Mesenchymal stem cell (in vitro differentiated cells and primary cell): Measurements from ENCODE around the gene EPHA2.

Experiments
- DNase-seq: peaks from one replicate; pipeline ENCODE4 v3.0.0-alpha.2; 2013
- H2AFZ ChIP-seq: one replicate; pipeline ENCODE4 v1.6.1; 2013; ENCODE audit warnings: low read depth, mild to moderate bottlenecking, control low read depth, inconsistent platforms, low read length, moderate library complexity
- H2AK5ac ChIP-seq: 2 replicates; pipeline ENCODE4 v1.6.1; 2013; ENCODE audit warnings: low read length, moderate library complexity, mild to moderate bottlenecking, inconsistent platforms; ENCODE audit not compliant: severe bottlenecking
- H2BK120ac ChIP-seq: one replicate; pipeline ENCODE4 v1.6.1; 2013; ENCODE audit warnings: low read depth, mild to moderate bottlenecking, inconsistent platforms, low read length, moderate library complexity
- H2BK12ac ChIP-seq, 2 experiments: one replicate each; pipeline ENCODE4 v1.6.1; 2013; ENCODE audit warnings: inconsistent platforms in 2 of 2, low read length in 2 of 2, mild to moderate bottlenecking in 2 of 2, moderate library complexity in 2 of 2, control low read depth in 1 of 2
- H2BK15ac ChIP-seq: one replicate; pipeline ENCODE4 v1.6.1; 2013; ENCODE audit warnings: mild to moderate bottlenecking, low read depth, inconsistent platforms; ENCODE audit not compliant: poor library complexity, severe bottlenecking
- H2BK5ac ChIP-seq: 2 replicates; pipeline ENCODE4 v1.6.1; 2013; ENCODE audit warnings: low read depth, mild to moderate bottlenecking, low read length, control low read depth, inconsistent platforms; ENCODE audit not compliant: poor library complexity, severe bottlenecking
- H3K14ac ChIP-seq, 2 experiments: one replicate each; pipeline ENCODE4 v1.6.1; 2013; ENCODE audit warnings: inconsistent platforms in 2 of 2, low read length in 2 of 2, control low read depth in 1 of 2, mild to moderate bottlenecking in 1 of 2, moderate library complexity in 1 of 2
- H3K18ac ChIP-seq, 2 experiments: one replicate each; pipeline ENCODE4 v1.6.1; 2013; ENCODE audit warnings: inconsistent platforms in 2 of 2, low read length in 2 of 2, control low read depth in 1 of 2, low read depth in 1 of 2, mild to moderate bottlenecking in 1 of 2
- H3K23ac ChIP-seq, 2 experiments: one replicate each; pipeline ENCODE4 v1.6.1; 2013; ENCODE audit warnings: inconsistent platforms in 2 of 2, low read length in 2 of 2, mild to moderate bottlenecking in 2 of 2, moderate library complexity in 2 of 2, control low read depth in 1 of 2
- H3K27ac ChIP-seq: 2 replicates; pipeline ENCODE4 v1.5.1; 2013; ENCODE audit warnings: mild to moderate bottlenecking, moderate library complexity, low read length, control low read depth, inconsistent platforms; ENCODE audit not compliant: poor library complexity, severe bottlenecking
- H3K27me3 ChIP-seq, 2 experiments: 2 replicates each; pipeline versions ENCODE4 v1.6.1 to v1.7.0; 2013; ENCODE audit warnings: low read length in 2 of 2, mild to moderate bottlenecking in 2 of 2, moderate library complexity in 2 of 2, control low read depth in 1 of 2, inconsistent platforms in 1 of 2; ENCODE audit not compliant: control insufficient read depth in 1 of 2, insufficient read depth in 1 of 2
- H3K36me3 ChIP-seq, 2 experiments: 2 replicates each; pipeline versions ENCODE4 v1.6.1 to v1.7.0; 2013; ENCODE audit warnings: low read length in 2 of 2, control low read depth in 1 of 2, inconsistent platforms in 1 of 2, low read depth in 1 of 2, mild to moderate bottlenecking in 1 of 2; ENCODE audit not compliant: insufficient read depth in 2 of 2, control insufficient read depth in 1 of 2
- H3K4ac ChIP-seq, 2 experiments: one replicate each; pipeline ENCODE4 v1.6.1; 2013; ENCODE audit warnings: inconsistent platforms in 2 of 2, low read length in 2 of 2, mild to moderate bottlenecking in 2 of 2, moderate library complexity in 2 of 2, control low read depth in 1 of 2, low read depth in 1 of 2
- H3K4me1 ChIP-seq: 2 replicates; pipeline ENCODE4 v1.6.1; 2013; ENCODE audit warnings: low read depth, low read length, control low read depth; ENCODE audit not compliant: control insufficient read depth, insufficient read depth
- H3K4me2 ChIP-seq: 2 replicates; pipeline ENCODE4 v1.6.1; 2013; ENCODE audit warnings: low read length, mild to moderate bottlenecking, inconsistent platforms; ENCODE audit not compliant: poor library complexity, severe bottlenecking
- H3K4me3 ChIP-seq, 2 experiments: 2 replicates each; pipeline versions ENCODE4 v1.5.1 to v1.7.0; 2013; ENCODE audit warnings: low read length in 2 of 2, mild to moderate bottlenecking in 2 of 2, control low read depth in 1 of 2, low read depth in 1 of 2; ENCODE audit not compliant: insufficient read depth in 1 of 2
- H3K79me1 ChIP-seq: replicated peaks from 2 replicates; pipeline ENCODE4 v1.6.1; 2013; ENCODE audit warnings: mild to moderate bottlenecking, control low read depth, low read length, inconsistent platforms; ENCODE audit not compliant: poor library complexity, severe bottlenecking
- H3K9ac ChIP-seq: 2 replicates; pipeline ENCODE4 v1.7.0; 2013; ENCODE audit warnings: mild to moderate bottlenecking, low read length, moderate library complexity
- H3K9me3 ChIP-seq: 2 replicates; pipeline ENCODE4 v1.7.0; 2013; ENCODE audit warnings: mild to moderate bottlenecking, low read length; ENCODE audit not compliant: control insufficient read depth
- H4K8ac ChIP-seq: one replicate; pipeline ENCODE4 v1.6.1; 2013; ENCODE audit warnings: inconsistent platforms, mild to moderate bottlenecking, low read length, moderate library complexity
- H4K91ac ChIP-seq: one replicate; pipeline ENCODE4 v1.6.1; 2013; ENCODE audit warnings: mild to moderate bottlenecking, low read length, inconsistent platforms
- WGBS: methylation state at CpG from one replicate; pipeline ENCODE4 v1.1.7; 2013; ENCODE audit warnings: mixed read lengths; 5-methylcytosine and 5-hydroxymethylcytosine counted together

Gene EPHA2

GRCh38 chr1:16203550-16203949 is 47.7 kb upstream of the EPHA2 start:
- H3K9ac ChIP-seq: no peak overlapping the region
- peaks cover 17% of the 10 kb centered on the region for H3K4me1 ChIP-seq
- peaks cover 5% of the 10 kb centered on the region for H3K79me1 ChIP-seq
- no peaks in the 10 kb centered on the region for H3K27me3 ChIP-seq
- no peak overlapping the region for H2BK15ac ChIP-seq
- no peak overlapping the region for H2AFZ ChIP-seq
- DNase-seq: no peak
- no peak overlapping the region for H3K4me3 ChIP-seq
- H3K18ac ChIP-seq: no peak overlapping the region
- H3K27ac ChIP-seq: no peak overlapping the region
- H3K36me3 ChIP-seq: peaks cover 0 to 31% of the 10 kb centered on the region in 2 experiments
- H4K8ac ChIP-seq: no peak overlapping the region
- 76% methylated on average over 2 of the region's 3 CpGs for WGBS
- H3K4ac ChIP-seq: no peak overlapping the region
- no peak overlapping the region for H2BK5ac ChIP-seq
- H3K9me3 ChIP-seq: no peaks in the 10 kb centered on the region
- no peak overlapping the region for H2BK120ac ChIP-seq
- H3K23ac ChIP-seq: no peak overlapping the region
- H2BK12ac ChIP-seq: no peak overlapping the region
- no peak overlapping the region for H4K91ac ChIP-seq
- H3K14ac ChIP-seq: no peak overlapping the region
- no peak overlapping the region for H2AK5ac ChIP-seq
- H3K4me2 ChIP-seq: no peak overlapping the region

GRCh38 chr1:16202281-16203210 is 46.7 kb upstream of the EPHA2 start:
- no peak overlapping the region for H2BK120ac ChIP-seq
- no peak overlapping the region for H3K14ac ChIP-seq
- no peak overlapping the region for H2BK5ac ChIP-seq
- no peak overlapping the region for H3K18ac ChIP-seq
- no peak overlapping the region for H3K4me2 ChIP-seq
- H2BK15ac ChIP-seq: no peak overlapping the region
- no peaks in the 10 kb centered on the region for H3K9me3 ChIP-seq
- H2BK12ac ChIP-seq: no peak overlapping the region
- no peaks in the 10 kb centered on the region for H3K27me3 ChIP-seq
- no peak overlapping the region for H2AK5ac ChIP-seq
- 93% methylated on average over 24 of the region's 24 CpGs for WGBS
- no peak overlapping the region for H3K23ac ChIP-seq
- peaks cover 0 to 36% of the 10 kb centered on the region in 2 experiments for H3K36me3 ChIP-seq
- peaks cover 5% of the 10 kb centered on the region for H3K79me1 ChIP-seq
- H4K91ac ChIP-seq: no peak overlapping the region
- H3K9ac ChIP-seq: no peak overlapping the region
- DNase-seq: no peak
- H3K4me3 ChIP-seq: no peak overlapping the region
- no peak overlapping the region for H2AFZ ChIP-seq
- H3K4ac ChIP-seq: no peak overlapping the region
- no peak overlapping the region for H3K27ac ChIP-seq
- no peak overlapping the region for H4K8ac ChIP-seq
- H3K4me1 ChIP-seq: peaks cover 11% of the 10 kb centered on the region

- Histone ChIP-seq H4K91ac (no peak overlapping the region), H3K4me2 (no peak overlapping the region), H2BK15ac (no peak overlapping the region), H4K8ac (no peak overlapping the region), H2AFZ (no peak overlapping the region), H2BK120ac (no peak overlapping the region), H2AK5ac (no peak overlapping the region), H3K4ac (no peak overlapping the region), H2BK5ac (no peak overlapping the region), H3K4me3 (no peak overlapping the region), H3K23ac (no peak overlapping the region), H3K14ac (no peak overlapping the region), H3K9me3 (no peaks in the 10 kb centered on the region), H3K9ac (no peak overlapping the region), H3K36me3 (peaks cover 0 to 33% of the 10 kb centered on the region in 2 experiments), H3K18ac (no peak overlapping the region), H3K27ac (no peak overlapping the region), H2BK12ac (no peak overlapping the region), H3K79me1 (peaks cover under 1% of the 10 kb centered on the region), H3K4me1 (no peaks in the 10 kb centered on the region), H3K27me3 (peaks cover 0 to 2% of the 10 kb centered on the region in 2 experiments)
- DNase-seq: no peak
- WGBS: 92% methylated on average over 4 of the region's 4 CpGs
Observed at GRCh38 chr1:16199700-16200099, 43.8 kb upstream of the EPHA2 start.

- no peak overlapping the region for H3K4me2 ChIP-seq
- DNase-seq: no peak
- H3K27ac ChIP-seq: no peak overlapping the region
- H3K14ac ChIP-seq: no peak overlapping the region
- H2BK120ac ChIP-seq: no peak overlapping the region
- no peak overlapping the region for H3K18ac ChIP-seq
- H4K91ac ChIP-seq: no peak overlapping the region
- H3K79me1 ChIP-seq: no peaks in the 10 kb centered on the region
- H2AK5ac ChIP-seq: no peak overlapping the region
- 75% methylated on average over 1 of the region's 1 CpG for WGBS
- H3K9ac ChIP-seq: no peak overlapping the region
- H2BK12ac ChIP-seq: no peak overlapping the region
- no peak overlapping the region for H2BK5ac ChIP-seq
- no peak overlapping the region for H3K4ac ChIP-seq
- H3K36me3 ChIP-seq: peaks cover 0 to 28% of the 10 kb centered on the region in 2 experiments
- no peak overlapping the region for H2BK15ac ChIP-seq
- H2AFZ ChIP-seq: no peak overlapping the region
- H3K9me3 ChIP-seq: no peaks in the 10 kb centered on the region
- peaks cover 0 to 2% of the 10 kb centered on the region in 2 experiments for H3K27me3 ChIP-seq
- H3K23ac ChIP-seq: no peak overlapping the region
- peak overlapping the region; percentile 7 for H4K8ac ChIP-seq
- H3K4me3 ChIP-seq: no peak overlapping the region
- H3K4me1 ChIP-seq: no peaks in the 10 kb centered on the region
Observed at GRCh38 chr1:16199157-16199501, 43.3 kb upstream of the EPHA2 start.
